OCI-LY3 (cell line): ENCODE results near the gene TMEM51.
"Not testable (repeated sequence)": the region's sequence is repeated elsewhere in the genome, so short reads cannot be mapped to it uniquely, and the experiment has no call there.

Source experiments
- CTCF ChIP-seq: fragments of 200-600, 300-600 bp; sonication (generic); IDR thresholded peaks from 2 replicates; pipeline ENCODE4 v1.5.1; 2014; ENCODE audit warnings: antibody characterized with exemption, low read length, low read depth
- EZH2phosphoT487 ChIP-seq: fragments of 200-600 bp; shearing (Covaris generic); IDR thresholded peaks from 2 replicates; pipeline ENCODE4 v1.6.1; 2018; ENCODE audit warnings: antibody characterized with exemption, mixed run types, low read depth

GRCh38 chr1:15135604-15136003 is 17.9 kb upstream of the TMEM51 start:
- not testable (repeated sequence) for TF ChIP-seq CTCF, EZH2phosphoT487
